HG02840 (cell line): ENCODE data around the gene EIF5AL1.
"Not testable (repeated sequence)": the region's sequence is repeated elsewhere in the genome, so short reads cannot be mapped to it uniquely, and the experiment has no call there.

Experiments
- ATAC-seq: cut with Tn5 transposase; IDR thresholded peaks from one replicate; pipeline ENCODE4 v1.9.1; 2021; ENCODE audit warnings: mild to moderate bottlenecking, moderate library complexity, moderate number of reproducible peaks; ENCODE audit not compliant: unreplicated experiment, low FRiP score

EIF5AL1 gene

GRCh38 chr10:79511891-79512583, at the start of gene EIF5AL1:
EIF5AL1 (plus strand) TSS chr10:79512533; CDS start chr10:79512650, 117 bp downstream.
- not testable (repeated sequence) for ATAC-seq

- no peak for ATAC-seq
These were observed 48.5 kb upstream of the EIF5AL1 start for GRCh38 chr10:79463578-79464496.

GRCh38 chr10:79465341-79465740, 47.0 kb upstream of the EIF5AL1 start:
- ATAC-seq = no peak

- no peak for ATAC-seq
These were observed 44.2 kb upstream of the EIF5AL1 start for GRCh38 chr10:79468015-79468560.

GRCh38 chr10:79468841-79469585, 43.3 kb upstream of the EIF5AL1 start:
- no peak for ATAC-seq

GRCh38 chr10:79470096-79470495, 42.2 kb upstream of the EIF5AL1 start:
- no peak for ATAC-seq

- no peak for ATAC-seq
These were observed 40.6 kb upstream of the EIF5AL1 start for GRCh38 chr10:79471776-79472175.

GRCh38 chr10:79472449-79472848, 39.9 kb upstream of the EIF5AL1 start:
- ATAC-seq = no peak

- no peak for ATAC-seq
These were observed 39.4 kb upstream of the EIF5AL1 start for GRCh38 chr10:79472951-79473350.

GRCh38 chr10:79473496-79474095, 38.7 kb upstream of the EIF5AL1 start:
- no peak for ATAC-seq

- ATAC-seq = no peak
These were observed 37.1 kb upstream of the EIF5AL1 start for GRCh38 chr10:79475119-79475653.

GRCh38 chr10:79475877-79476276, 36.5 kb upstream of the EIF5AL1 start:
- ATAC-seq = no peak

- no peak for ATAC-seq
These were observed 35.7 kb upstream of the EIF5AL1 start for GRCh38 chr10:79476645-79477044.

- ATAC-seq = no peak
These were observed 34.9 kb upstream of the EIF5AL1 start for GRCh38 chr10:79477456-79477855.

- no peak for ATAC-seq
These were observed 32.9 kb upstream of the EIF5AL1 start for GRCh38 chr10:79479283-79479909.

GRCh38 chr10:79482304-79482703, 30.0 kb upstream of the EIF5AL1 start:
- no peak for ATAC-seq

- no peak for ATAC-seq
These were observed 29.6 kb upstream of the EIF5AL1 start for GRCh38 chr10:79482741-79483140.

- ATAC-seq = no peak
These were observed 29.0 kb upstream of the EIF5AL1 start for GRCh38 chr10:79483299-79483698.

GRCh38 chr10:79483948-79484347, 28.4 kb upstream of the EIF5AL1 start:
- ATAC-seq = no peak
